Brain microvascular endothelial cell (primary cell): ENCODE measurements around the gene BABAM2.
"Not testable (repeated sequence)": the region's sequence is repeated elsewhere in the genome, so short reads cannot be mapped to it uniquely, and the experiment has no call there.

ENCODE experiments used
- DNase-seq: peaks from one replicate; pipeline ENCODE4 v3.0.0-alpha.2; 2020
- H3K27ac ChIP-seq: fragments of 250-450 bp; sonication (Bioruptor Pico); 2 replicates; pipeline ENCODE4 v1.5.1; 2020; ENCODE audit warnings: mild to moderate bottlenecking, moderate library complexity
- H3K27me3 ChIP-seq: fragments of 250-450 bp; sonication (Bioruptor Pico); replicated peaks from 2 replicates; pipeline ENCODE4 v1.5.1; 2020; ENCODE audit warnings: mild to moderate bottlenecking
- H3K36me3 ChIP-seq: fragments of 250-450 bp; sonication (Bioruptor Pico); replicated peaks from 2 replicates; pipeline ENCODE4 v1.5.1; 2020; ENCODE audit warnings: mild to moderate bottlenecking
- H3K4me3 ChIP-seq: 2 replicates; pipeline ENCODE4 v1.5.1; 2011; ENCODE audit warnings: low read depth, mild to moderate bottlenecking, control low read depth, low read length, moderate library complexity
- in situ Hi-C: cut with HindIII; loops from 2 replicates; pipeline ENCODE4 v1.10.0; 2017; ENCODE audit warnings: low sequenced_read_pairs, low pct_ligation_motif_present
- TF ChIP-seq, protein P1 (sequence below): IDR thresholded peaks from 2 replicates; pipeline ENCODE4 v1.5.1; 2011; ENCODE audit warnings: low read depth, mild to moderate bottlenecking, moderate library complexity, low read length, control low read depth, inconsistent platforms; ENCODE audit errors: missing control alignments

Gene BABAM2

GRCh38 chr2:27962006-27962405, 71.5 kb downstream of the BABAM2 start:
- in situ Hi-C loops: no loop called here
- Histone ChIP-seq H3K27me3 (no peaks in the 10 kb centered on the region), H3K27ac (no peak overlapping the region), H3K36me3 (no peaks in the 10 kb centered on the region), H3K4me3 (no peak overlapping the region)
- DNase-seq: peak; percentile 33
- TF ChIP-seq, protein P1, sequence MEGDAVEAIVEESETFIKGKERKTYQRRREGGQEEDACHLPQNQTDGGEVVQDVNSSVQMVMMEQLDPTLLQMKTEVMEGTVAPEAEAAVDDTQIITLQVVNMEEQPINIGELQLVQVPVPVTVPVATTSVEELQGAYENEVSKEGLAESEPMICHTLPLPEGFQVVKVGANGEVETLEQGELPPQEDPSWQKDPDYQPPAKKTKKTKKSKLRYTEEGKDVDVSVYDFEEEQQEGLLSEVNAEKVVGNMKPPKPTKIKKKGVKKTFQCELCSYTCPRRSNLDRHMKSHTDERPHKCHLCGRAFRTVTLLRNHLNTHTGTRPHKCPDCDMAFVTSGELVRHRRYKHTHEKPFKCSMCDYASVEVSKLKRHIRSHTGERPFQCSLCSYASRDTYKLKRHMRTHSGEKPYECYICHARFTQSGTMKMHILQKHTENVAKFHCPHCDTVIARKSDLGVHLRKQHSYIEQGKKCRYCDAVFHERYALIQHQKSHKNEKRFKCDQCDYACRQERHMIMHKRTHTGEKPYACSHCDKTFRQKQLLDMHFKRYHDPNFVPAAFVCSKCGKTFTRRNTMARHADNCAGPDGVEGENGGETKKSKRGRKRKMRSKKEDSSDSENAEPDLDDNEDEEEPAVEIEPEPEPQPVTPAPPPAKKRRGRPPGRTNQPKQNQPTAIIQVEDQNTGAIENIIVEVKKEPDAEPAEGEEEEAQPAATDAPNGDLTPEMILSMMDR: no peak

GRCh38 chr2:27963472-27963871, 72.9 kb downstream of the BABAM2 start:
- Histone ChIP-seq H3K27ac (no peak overlapping the region), H3K36me3 (no peaks in the 10 kb centered on the region), H3K27me3 (no peaks in the 10 kb centered on the region), H3K4me3 (no peak overlapping the region)
- in situ Hi-C loops: no loop called here
- DNase-seq: no peak
- TF ChIP-seq, protein P1: no peak

- in situ Hi-C loops: no loop called here
- no peak overlapping the region for H3K4me3 ChIP-seq
- H3K27ac ChIP-seq: no peak overlapping the region
- no peaks in the 10 kb centered on the region for H3K27me3 ChIP-seq
- TF ChIP-seq, protein P1: no peak
- no peak for DNase-seq
- no peaks in the 10 kb centered on the region for H3K36me3 ChIP-seq
Measured at GRCh38 chr2:27964067-27964466, 73.5 kb downstream of the BABAM2 start.

DNA sequence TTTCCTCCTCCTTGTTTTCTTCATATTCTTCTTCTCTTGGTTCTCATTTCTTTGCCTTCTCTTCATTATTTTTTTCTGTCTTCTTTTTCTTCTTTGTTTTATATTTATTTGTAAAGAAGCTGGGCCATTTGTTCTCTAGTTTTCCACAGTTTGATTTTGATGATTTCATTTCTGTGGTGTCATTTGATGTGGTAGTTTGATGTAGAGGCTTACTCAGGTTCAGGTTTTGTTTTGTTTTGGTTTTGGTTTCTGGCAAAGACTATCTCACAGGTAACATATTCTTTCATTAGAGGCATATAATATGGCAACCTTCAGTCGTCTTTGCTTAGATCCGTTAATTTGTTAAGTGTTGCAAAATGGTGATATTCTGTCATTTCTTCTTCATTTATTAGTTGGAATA, 75.3 kb downstream of the BABAM2 start:
- in situ Hi-C loops: no loop called here
- Histone ChIP-seq H3K4me3 (no peak overlapping the region), H3K27ac (no peak overlapping the region), H3K36me3 (no peaks in the 10 kb centered on the region), H3K27me3 (no peaks in the 10 kb centered on the region)
- no peak for DNase-seq
- TF ChIP-seq, protein P1: no peak

- TF ChIP-seq, protein P1: no peak
- no peak for DNase-seq
- Histone ChIP-seq H3K27ac (no peak overlapping the region), H3K4me3 (no peak overlapping the region), H3K36me3 (no peaks in the 10 kb centered on the region), H3K27me3 (no peaks in the 10 kb centered on the region)
- in situ Hi-C loops: no loop called here
Measured at GRCh38 chr2:27966466-27966865, 75.9 kb downstream of the BABAM2 start.

DNA sequence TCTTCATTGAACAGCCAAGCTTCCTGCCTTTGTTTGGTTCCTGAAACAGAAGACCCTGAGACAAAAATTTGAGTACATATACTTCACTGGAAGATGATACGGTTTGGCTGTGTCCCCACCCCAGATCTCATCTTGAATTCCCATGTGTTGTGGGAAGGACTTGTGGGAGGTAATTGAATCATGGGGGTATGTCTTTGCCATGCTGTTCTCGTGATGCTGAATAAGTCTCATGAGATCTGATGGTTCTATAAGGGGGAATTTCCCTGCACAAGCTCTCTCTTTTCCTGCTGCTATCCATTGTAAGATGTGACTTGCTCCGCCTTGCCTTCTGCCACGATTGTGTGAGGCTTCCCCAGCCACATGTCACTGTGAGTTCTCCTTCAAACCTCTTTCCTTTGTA, 76.5 kb downstream of the BABAM2 start:
- Histone ChIP-seq H3K36me3 (no peaks in the 10 kb centered on the region), H3K27ac (no peak overlapping the region), H3K4me3 (no peak overlapping the region), H3K27me3 (no peaks in the 10 kb centered on the region)
- in situ Hi-C loops: no loop called here
- DNase-seq: no peak
- TF ChIP-seq, protein P1: no peak

DNA sequence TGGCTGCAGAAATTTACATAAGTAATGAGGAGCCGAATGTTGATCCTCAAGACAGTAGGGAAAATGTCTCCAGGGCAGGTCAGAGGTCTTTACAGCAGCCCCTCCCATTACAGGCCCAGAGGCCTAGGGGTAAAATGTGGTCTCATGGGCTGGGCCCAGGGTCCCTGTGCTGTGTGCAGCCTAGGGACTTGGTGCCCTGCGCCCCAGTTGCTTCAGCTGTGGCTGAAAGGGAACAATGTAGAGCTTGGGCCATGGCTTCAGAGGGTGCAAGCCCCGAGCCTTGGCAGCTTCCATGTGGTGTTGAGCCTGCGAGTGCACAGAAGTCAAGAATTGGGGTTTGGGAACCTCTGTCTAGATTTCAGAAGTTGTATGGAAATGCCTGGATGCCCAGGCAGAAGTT, 77.5 kb downstream of the BABAM2 start:
- DNase-seq, in situ Hi-C loops, H3K4me3 ChIP-seq, H3K27me3 ChIP-seq, H3K27ac ChIP-seq, H3K36me3 ChIP-seq: not testable (repeated sequence)

DNA sequence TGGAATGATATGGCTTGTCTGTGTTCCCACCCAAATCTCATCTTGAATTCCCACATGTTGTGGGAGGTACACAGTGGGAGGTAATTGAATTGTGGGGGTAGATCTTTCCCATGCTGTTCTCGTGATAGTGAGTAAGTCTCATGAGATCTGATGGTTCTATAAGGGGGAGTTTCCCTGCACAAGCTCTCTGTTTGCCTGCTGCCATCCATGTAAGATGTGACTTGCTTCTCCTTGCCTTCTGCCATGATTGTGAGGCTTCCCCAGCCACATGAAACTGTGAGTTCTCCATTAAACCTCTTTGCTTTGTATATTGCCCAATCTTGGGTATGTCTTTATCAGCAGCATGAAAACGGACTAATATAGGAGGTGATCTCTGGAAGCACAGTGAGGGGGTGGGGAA, 78.4 kb downstream of the BABAM2 start:
- in situ Hi-C loops, H3K27me3 ChIP-seq, H3K4me3 ChIP-seq, DNase-seq, H3K36me3 ChIP-seq, H3K27ac ChIP-seq: not testable (repeated sequence)
